GM12864 (cell line): ENCODE results near the gene PLA2G4E.

Source experiments
- DNase-seq: peaks from one replicate; pipeline ENCODE4 v3.0.0-alpha.2; 2011; ENCODE audit warnings: low read depth
- H3K4me3 ChIP-seq: 2 replicates; pipeline ENCODE4 v1.5.1; 2011; ENCODE audit warnings: mild to moderate bottlenecking, low read depth, low read length, control low read depth
- TF ChIP-seq, protein P1 (sequence below): IDR thresholded peaks from 2 replicates; pipeline ENCODE4 v1.5.1; 2011; ENCODE audit warnings: low read depth, mild to moderate bottlenecking, moderate library complexity, low read length, control low read depth, inconsistent platforms; ENCODE audit errors: missing control alignments

The PLA2G4E gene

DNA sequence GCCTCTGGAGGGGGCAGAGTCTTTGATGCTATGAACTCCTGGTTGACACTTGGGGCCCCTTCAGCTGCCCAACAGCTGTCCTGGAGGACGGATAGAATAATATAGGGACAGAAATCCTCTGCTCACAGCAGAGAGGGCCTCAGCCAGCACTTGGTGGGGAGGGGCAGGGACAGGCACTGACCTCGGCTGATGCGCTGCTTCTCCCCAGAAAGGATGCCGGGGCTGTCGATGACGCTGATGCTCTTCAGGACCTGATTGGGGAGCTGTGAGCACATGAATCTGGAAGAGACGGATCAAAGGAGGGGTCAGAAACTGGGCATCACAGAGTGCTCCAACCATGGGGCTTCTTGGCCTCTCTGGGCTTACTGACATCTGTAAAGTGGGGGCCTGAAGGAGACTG, 78.0 kb downstream of the PLA2G4E start:
- no peak for DNase-seq
- H3K4me3 ChIP-seq: no peak overlapping the region
- TF ChIP-seq, protein P1, sequence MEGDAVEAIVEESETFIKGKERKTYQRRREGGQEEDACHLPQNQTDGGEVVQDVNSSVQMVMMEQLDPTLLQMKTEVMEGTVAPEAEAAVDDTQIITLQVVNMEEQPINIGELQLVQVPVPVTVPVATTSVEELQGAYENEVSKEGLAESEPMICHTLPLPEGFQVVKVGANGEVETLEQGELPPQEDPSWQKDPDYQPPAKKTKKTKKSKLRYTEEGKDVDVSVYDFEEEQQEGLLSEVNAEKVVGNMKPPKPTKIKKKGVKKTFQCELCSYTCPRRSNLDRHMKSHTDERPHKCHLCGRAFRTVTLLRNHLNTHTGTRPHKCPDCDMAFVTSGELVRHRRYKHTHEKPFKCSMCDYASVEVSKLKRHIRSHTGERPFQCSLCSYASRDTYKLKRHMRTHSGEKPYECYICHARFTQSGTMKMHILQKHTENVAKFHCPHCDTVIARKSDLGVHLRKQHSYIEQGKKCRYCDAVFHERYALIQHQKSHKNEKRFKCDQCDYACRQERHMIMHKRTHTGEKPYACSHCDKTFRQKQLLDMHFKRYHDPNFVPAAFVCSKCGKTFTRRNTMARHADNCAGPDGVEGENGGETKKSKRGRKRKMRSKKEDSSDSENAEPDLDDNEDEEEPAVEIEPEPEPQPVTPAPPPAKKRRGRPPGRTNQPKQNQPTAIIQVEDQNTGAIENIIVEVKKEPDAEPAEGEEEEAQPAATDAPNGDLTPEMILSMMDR: no peak

DNA sequence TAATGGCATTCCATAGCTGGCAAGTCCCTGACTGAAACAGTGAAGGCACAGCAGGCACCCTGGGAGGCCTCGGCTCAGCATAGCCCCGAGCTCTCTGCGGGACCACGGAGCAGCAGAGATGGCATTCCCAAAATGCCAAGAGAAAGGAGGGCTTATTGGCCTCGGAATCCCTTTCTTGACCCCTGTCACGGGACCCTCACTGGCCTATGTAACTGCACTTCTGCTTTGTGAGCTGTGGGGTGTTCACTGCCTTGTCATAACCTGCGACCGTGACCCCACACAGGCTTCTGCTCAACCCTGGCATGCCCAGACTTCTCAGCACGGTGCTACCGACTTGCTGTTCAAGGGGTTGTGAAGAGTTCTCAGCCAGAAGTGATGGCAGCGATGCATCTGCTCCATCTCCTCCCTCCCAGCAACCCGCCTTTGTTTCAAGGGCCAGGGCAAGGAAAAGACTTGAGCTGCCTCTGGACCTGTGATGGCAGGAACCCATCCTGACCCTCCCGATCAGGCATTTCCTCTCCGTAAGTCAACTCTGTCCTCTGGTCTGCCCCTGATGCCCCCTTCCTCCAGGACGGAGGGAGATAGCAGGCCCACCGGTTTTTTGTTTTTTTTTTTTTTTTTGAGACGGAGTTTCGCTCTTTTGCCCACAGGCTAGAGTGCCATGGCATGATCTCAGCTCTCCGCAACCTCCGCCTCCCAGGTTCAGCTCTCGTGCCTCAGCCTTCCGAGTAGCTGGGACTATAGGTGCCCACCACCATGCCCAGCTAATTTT, 79.0 kb downstream of the PLA2G4E start:
- TF ChIP-seq, protein P1: no peak
- no peak overlapping the region for H3K4me3 ChIP-seq
- DNase-seq: no peak

- DNase-seq: no peak
- no peak overlapping the region for H3K4me3 ChIP-seq
- TF ChIP-seq, protein P1: no peak
Observed at GRCh38 chr15:41940441-41940857, 80.4 kb downstream of the PLA2G4E start.

DNA sequence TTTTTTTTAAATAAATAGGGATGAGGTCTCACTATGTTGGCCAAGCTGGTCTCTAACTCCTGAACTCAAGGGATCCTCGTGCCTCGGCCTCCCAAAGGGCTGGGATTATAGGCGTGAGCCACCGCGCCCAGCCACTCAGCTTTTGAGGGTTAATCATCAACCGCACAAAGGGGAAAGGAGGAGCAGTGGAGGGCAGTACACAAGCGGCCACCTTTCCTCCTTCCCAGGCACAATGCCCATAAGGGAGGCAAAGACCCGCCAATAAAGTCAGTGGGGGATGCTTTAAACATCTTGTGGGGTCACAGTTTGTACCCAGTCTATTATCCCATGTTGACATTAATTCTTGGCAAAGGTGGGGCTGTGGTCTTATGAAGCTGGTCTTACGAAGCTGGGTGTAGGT, 80.9 kb downstream of the PLA2G4E start:
- no peak for DNase-seq
- TF ChIP-seq, protein P1: no peak

DNA sequence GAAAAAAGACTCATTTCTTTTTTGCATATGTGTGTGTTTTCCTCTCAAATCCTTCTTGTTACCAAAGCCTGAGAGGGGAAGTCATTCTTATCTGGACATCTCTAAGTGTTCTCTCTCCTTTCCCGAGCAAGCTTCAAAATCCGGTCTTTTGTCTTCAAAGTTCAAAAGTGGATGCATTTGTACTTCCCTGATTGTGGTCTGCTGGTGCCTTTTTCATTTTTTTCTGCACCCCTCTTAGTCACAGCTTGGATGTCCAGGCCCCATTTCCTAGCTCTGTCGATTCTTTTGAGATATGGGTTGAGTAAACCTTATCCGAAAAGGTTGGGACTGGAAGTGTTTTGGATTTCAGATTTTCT, 83.3 kb downstream of the PLA2G4E start:
- TF ChIP-seq, protein P1: no peak
- DNase-seq: no peak
- H3K4me3 ChIP-seq: no peak overlapping the region

More for the DNA sequence above, 80.9 kb downstream of the PLA2G4E start:
- no peak overlapping the region for H3K4me3 ChIP-seq

DNA sequence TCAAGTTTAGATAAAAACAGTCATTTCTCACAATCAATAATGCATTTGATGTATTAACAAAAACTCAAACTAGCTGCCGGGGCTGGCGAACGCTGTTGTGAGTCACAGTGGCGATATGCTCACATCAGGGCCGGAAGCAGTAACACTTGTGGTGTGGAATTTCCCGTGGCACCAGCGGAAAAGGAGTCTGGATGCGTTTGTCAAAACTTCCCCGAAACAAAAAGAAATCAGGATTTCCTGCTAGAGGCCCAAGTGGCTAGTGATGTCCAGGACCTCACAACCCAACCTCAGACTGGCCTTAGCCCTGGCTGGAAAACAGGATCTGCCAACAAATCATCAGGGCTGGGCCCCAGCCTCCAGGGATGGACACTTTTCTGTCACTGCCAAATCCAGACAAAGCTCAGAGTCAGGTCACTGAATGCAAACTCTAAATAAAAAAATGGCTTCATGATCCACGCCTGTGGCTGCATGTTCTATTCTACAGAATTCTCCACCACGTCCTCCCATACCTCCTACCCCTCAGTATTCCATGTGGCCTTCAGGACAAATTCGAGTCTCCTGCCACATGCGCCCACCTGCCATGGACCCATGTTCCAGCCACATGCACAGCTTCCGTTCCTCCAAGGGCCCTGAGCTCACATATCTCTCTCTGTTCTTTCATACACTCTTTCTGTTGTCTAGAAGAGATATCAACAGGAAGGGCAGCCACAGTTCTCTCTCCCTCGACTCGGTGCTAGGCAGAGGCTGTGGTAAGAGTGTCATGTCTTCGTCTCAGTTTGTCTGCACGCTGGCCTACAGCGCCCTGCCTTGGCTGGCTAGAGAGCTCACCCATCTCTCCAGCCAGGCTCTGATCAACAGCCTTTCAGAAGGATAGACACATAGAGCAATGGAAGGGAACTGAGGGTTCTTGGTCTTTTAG, 83.9 kb downstream of the PLA2G4E start:
- H3K4me3 ChIP-seq: no peak overlapping the region
- TF ChIP-seq, protein P1: no peak
- no peak for DNase-seq
